Measurements from ENCODE around the gene ITPRID1. TPM values are rescaled to one million over a fixed set of nuclear protein-coding genes. Genes with fewer than 3 reads are reported as not detected.
"Not testable (repeated sequence)": the region's sequence is repeated elsewhere in the genome, so short reads cannot be mapped to it uniquely, and the experiment has no call there.

The ITPRID1 gene
- total RNA-seq, 1 donor from 2014 or later: not detected

- no peak for DNase-seq (ENCODE audit: low spot score)
Measured at GRCh38 chr7:31516680-31517502, 3.0 kb downstream of the ITPRID1 start.

- DNase-seq (ENCODE audit: low spot score): no peak
Measured at GRCh38 chr7:31517513-31517912, 3.6 kb downstream of the ITPRID1 start.

GRCh38 chr7:31518766-31519165 lies 4.9 kb downstream of the ITPRID1 start:
- no peak for DNase-seq (ENCODE audit: low spot score)

- DNase-seq (ENCODE audit: low spot score): no peak
Measured at GRCh38 chr7:31521336-31522010, 7.6 kb downstream of the ITPRID1 start.

- DNase-seq (ENCODE audit: low spot score): no peak
Measured at GRCh38 chr7:31526864-31527263, 13.0 kb downstream of the ITPRID1 start.

- no peak for DNase-seq (ENCODE audit: low spot score)
Measured at GRCh38 chr7:31529103-31529502, 15.2 kb downstream of the ITPRID1 start.

GRCh38 chr7:31540651-31541185 lies 26.8 kb downstream of the ITPRID1 start:
- DNase-seq (ENCODE audit: low spot score): not testable (repeated sequence)

- no peak for DNase-seq (ENCODE audit: low spot score)
Measured at GRCh38 chr7:31545549-31545948, 31.7 kb downstream of the ITPRID1 start.

- no peak for DNase-seq (ENCODE audit: low spot score)
Measured at GRCh38 chr7:31549611-31550010, 35.7 kb downstream of the ITPRID1 start.

- DNase-seq (ENCODE audit: low spot score): no peak
Measured at GRCh38 chr7:31550432-31550831, 36.5 kb downstream of the ITPRID1 start.

- no peak for DNase-seq (ENCODE audit: low spot score)
Measured at GRCh38 chr7:31553661-31554081, 39.8 kb downstream of the ITPRID1 start.

GRCh38 chr7:31562002-31562401 lies 48.1 kb downstream of the ITPRID1 start:
- DNase-seq (ENCODE audit: low spot score): no peak

- DNase-seq (ENCODE audit: low spot score): no peak
Measured at GRCh38 chr7:31563522-31563921, 49.6 kb downstream of the ITPRID1 start.

GRCh38 chr7:31563951-31564350 lies 50.1 kb downstream of the ITPRID1 start:
- DNase-seq (ENCODE audit: low spot score): no peak

GRCh38 chr7:31564661-31565060 lies 50.8 kb downstream of the ITPRID1 start:
- no peak for DNase-seq (ENCODE audit: low spot score)

GRCh38 chr7:31569528-31569927 lies 55.6 kb downstream of the ITPRID1 start:
- DNase-seq (ENCODE audit: low spot score): no peak

- DNase-seq (ENCODE audit: low spot score): no peak
Measured at GRCh38 chr7:31583526-31583925, 69.6 kb downstream of the ITPRID1 start.

- no peak for DNase-seq (ENCODE audit: low spot score)
Measured at GRCh38 chr7:31583942-31584341, 70.1 kb downstream of the ITPRID1 start.

GRCh38 chr7:31595390-31595789 lies 81.5 kb downstream of the ITPRID1 start:
- DNase-seq (ENCODE audit: low spot score): no peak

- no peak for DNase-seq (ENCODE audit: low spot score)
Measured at GRCh38 chr7:31602041-31602625, 88.2 kb downstream of the ITPRID1 start.

GRCh38 chr7:31603046-31603445 lies 89.2 kb downstream of the ITPRID1 start:
- DNase-seq (ENCODE audit: low spot score): no peak

- no peak for DNase-seq (ENCODE audit: low spot score)
Measured at GRCh38 chr7:31613604-31614003, 99.7 kb downstream of the ITPRID1 start.

- DNase-seq (ENCODE audit: low spot score): no peak
Measured at GRCh38 chr7:31633467-31633866, 119.6 kb downstream of the ITPRID1 start.
